IPS-18a (cell line): Measurements from ENCODE around the gene DLL1.

ENCODE experiments used
- H3K27ac ChIP-seq: one replicate; pipeline ENCODE4 v1.5.1; 2013; ENCODE audit warnings: low read length
- H3K27me3 ChIP-seq: one replicate; pipeline ENCODE4 v1.6.1; 2013; ENCODE audit warnings: mild to moderate bottlenecking, low read length; ENCODE audit not compliant: control insufficient read depth, insufficient read depth
- H3K36me3 ChIP-seq: one replicate; pipeline ENCODE4 v1.6.1; 2013; ENCODE audit warnings: low read depth, low read length; ENCODE audit not compliant: control insufficient read depth
- H3K4me1 ChIP-seq: one replicate; pipeline ENCODE4 v1.6.1; 2013; ENCODE audit warnings: low read depth, low read length; ENCODE audit not compliant: control insufficient read depth
- H3K4me3 ChIP-seq: one replicate; pipeline ENCODE4 v1.5.1; 2013; ENCODE audit warnings: low read length
- H3K9ac ChIP-seq: one replicate; pipeline ENCODE4 v1.6.1; 2013; ENCODE audit warnings: mild to moderate bottlenecking, low read length, moderate library complexity
- H3K9me3 ChIP-seq: one replicate; pipeline ENCODE4 v1.6.1; 2013; ENCODE audit warnings: low read depth, low read length; ENCODE audit not compliant: control insufficient read depth

The DLL1 gene

GRCh38 chr6:170294298-170294730, 3.4 kb upstream of the DLL1 start:
- H3K27ac ChIP-seq, result no peak overlapping the region
- peaks cover 77% of the 10 kb centered on the region for H3K27me3 ChIP-seq
- H3K9ac ChIP-seq, result no peak overlapping the region
- H3K4me3 ChIP-seq, result peak overlapping the region; percentile 67
- H3K4me1 ChIP-seq, result peaks cover 51% of the 10 kb centered on the region
- no peaks in the 10 kb centered on the region for H3K9me3 ChIP-seq
- no peaks in the 10 kb centered on the region for H3K36me3 ChIP-seq

GRCh38 chr6:170293341-170294231, 2.7 kb upstream of the DLL1 start:
- Histone ChIP-seq H3K27me3 (peaks cover 77% of the 10 kb centered on the region), H3K27ac (no peak overlapping the region), H3K9ac (no peak overlapping the region), H3K4me3 (peak overlapping the region; percentile 67), H3K4me1 (peaks cover 48% of the 10 kb centered on the region), H3K36me3 (no peaks in the 10 kb centered on the region), H3K9me3 (no peaks in the 10 kb centered on the region)

GRCh38 chr6:170292407-170293158, 1.7 kb upstream of the DLL1 start:
- Histone ChIP-seq H3K4me3 (peak overlapping the region; percentile 67), H3K36me3 (no peaks in the 10 kb centered on the region), H3K27ac (no peak overlapping the region), H3K9ac (no peak overlapping the region), H3K4me1 (peaks cover 41% of the 10 kb centered on the region), H3K27me3 (peaks cover 82% of the 10 kb centered on the region), H3K9me3 (no peaks in the 10 kb centered on the region)

DNA sequence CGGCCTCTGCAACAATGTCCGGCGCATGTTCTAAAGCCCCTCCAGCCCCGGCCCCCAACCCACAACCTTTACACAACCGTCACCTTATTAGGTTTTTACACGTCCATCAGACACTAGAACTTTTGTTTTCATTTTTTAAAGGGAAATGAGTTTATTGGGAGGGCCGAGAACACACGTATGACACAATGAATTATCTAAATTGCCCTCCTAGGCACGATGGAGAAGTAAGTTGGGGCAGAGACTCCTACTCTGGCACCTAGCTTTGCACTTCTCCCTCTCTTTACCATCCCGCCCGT, 1.2 kb upstream of the DLL1 start:
- H3K4me3 ChIP-seq, result peak overlapping the region; percentile 67
- H3K9ac ChIP-seq, result no peak overlapping the region
- no peak overlapping the region for H3K27ac ChIP-seq

DNA sequence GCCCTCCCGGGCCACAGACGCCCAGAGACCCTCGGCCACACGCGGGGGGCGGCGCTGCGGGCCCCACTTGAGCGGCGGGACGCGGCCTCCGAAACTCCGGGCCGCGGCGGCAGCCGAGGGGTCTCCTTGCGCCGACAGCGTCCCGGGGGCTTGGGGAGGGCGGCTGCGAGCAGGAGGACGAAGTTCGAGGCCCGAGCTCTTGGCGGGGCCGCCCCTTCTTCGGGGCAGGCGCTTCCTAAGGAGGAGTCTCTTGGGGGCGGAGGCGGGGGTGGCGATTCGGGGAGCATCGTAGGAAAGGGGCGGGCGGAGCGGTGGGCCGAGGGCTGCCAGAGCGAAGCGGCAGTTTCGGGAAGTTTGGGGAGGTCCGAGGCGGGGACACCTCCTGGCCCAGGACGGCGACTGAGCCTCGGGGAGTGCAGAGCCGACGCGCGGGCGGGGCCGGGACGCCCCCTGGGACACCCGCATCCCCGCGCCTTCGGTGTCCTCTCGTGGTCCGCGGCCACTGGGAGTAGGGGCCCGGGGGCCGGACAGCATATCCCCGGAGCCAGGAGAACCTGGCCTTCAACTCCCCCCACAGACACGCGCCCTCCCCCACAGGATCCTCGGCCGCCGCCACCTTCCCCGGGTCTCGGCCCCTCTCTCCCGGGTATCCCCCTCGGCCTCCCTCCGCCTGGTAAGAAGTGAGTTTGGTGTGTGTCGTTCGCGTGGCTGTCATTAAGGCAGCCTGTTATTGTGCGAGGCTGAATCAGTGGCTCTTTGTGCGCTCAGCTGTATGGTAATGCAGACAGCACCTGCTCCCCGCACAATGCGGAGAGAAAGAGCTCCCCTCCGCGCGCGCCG, 613 bp upstream of the DLL1 start:
- no peak overlapping the region for H3K9ac ChIP-seq
- H3K4me3 ChIP-seq, result peak overlapping the region; percentile 67
- H3K36me3 ChIP-seq, result no peaks in the 10 kb centered on the region
- H3K27me3 ChIP-seq, result peaks cover 84% of the 10 kb centered on the region
- peaks cover 44% of the 10 kb centered on the region for H3K4me1 ChIP-seq
- no peak overlapping the region for H3K27ac ChIP-seq
- no peaks in the 10 kb centered on the region for H3K9me3 ChIP-seq

More for the DNA sequence above, 1.2 kb upstream of the DLL1 start:
- Histone ChIP-seq H3K27me3 (peaks cover 82% of the 10 kb centered on the region), H3K9me3 (no peaks in the 10 kb centered on the region), H3K4me1 (peaks cover 40% of the 10 kb centered on the region), H3K36me3 (no peaks in the 10 kb centered on the region)

DNA sequence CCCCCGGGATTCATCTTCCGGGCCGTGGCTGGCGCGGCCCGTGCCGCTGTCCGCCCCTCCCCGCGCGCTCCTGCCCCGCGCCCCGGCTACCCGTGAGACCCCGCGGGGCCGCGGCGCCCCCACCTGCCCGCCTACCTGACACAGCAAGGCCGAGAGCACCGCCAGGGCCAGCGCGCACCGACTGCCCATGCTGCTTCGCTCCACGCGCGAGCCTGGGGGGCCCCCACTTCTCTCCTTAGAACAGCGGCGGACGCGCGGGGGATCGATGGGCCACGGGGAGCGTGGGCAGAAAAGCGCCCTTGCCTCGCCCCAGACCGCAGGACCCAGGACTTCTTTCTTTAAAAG, 955 bp downstream of the DLL1 start:
- Histone ChIP-seq H3K36me3 (no peaks in the 10 kb centered on the region), H3K9ac (no peak overlapping the region), H3K27me3 (peaks cover 91% of the 10 kb centered on the region), H3K9me3 (no peaks in the 10 kb centered on the region), H3K4me3 (peak overlapping the region; percentile 63), H3K4me1 (peaks cover 48% of the 10 kb centered on the region), H3K27ac (no peak overlapping the region)

GRCh38 chr6:170289180-170289931, 1.5 kb downstream of the DLL1 start:
- Histone ChIP-seq H3K9me3 (no peaks in the 10 kb centered on the region), H3K9ac (no peak overlapping the region), H3K4me3 (peak overlapping the region; percentile 63), H3K4me1 (peaks cover 42% of the 10 kb centered on the region), H3K27me3 (peaks cover 85% of the 10 kb centered on the region), H3K27ac (no peak overlapping the region), H3K36me3 (no peaks in the 10 kb centered on the region)

- no peaks in the 10 kb centered on the region for H3K36me3 ChIP-seq
- H3K27me3 ChIP-seq, result peaks cover 80% of the 10 kb centered on the region
- no peaks in the 10 kb centered on the region for H3K9me3 ChIP-seq
- H3K4me3 ChIP-seq, result peak overlapping the region; percentile 63
- peaks cover 37% of the 10 kb centered on the region for H3K4me1 ChIP-seq
- no peak overlapping the region for H3K9ac ChIP-seq
- H3K27ac ChIP-seq, result no peak overlapping the region
These were observed 2.1 kb downstream of the DLL1 start for GRCh38 chr6:170288852-170289179.

- Histone ChIP-seq H3K9ac (no peak overlapping the region), H3K27me3 (peaks cover 73% of the 10 kb centered on the region), H3K9me3 (no peaks in the 10 kb centered on the region), H3K4me1 (peaks cover 31% of the 10 kb centered on the region), H3K4me3 (peak overlapping the region; percentile 63), H3K36me3 (no peaks in the 10 kb centered on the region), H3K27ac (no peak overlapping the region)
These were observed 2.7 kb downstream of the DLL1 start for GRCh38 chr6:170288091-170288631.

DNA sequence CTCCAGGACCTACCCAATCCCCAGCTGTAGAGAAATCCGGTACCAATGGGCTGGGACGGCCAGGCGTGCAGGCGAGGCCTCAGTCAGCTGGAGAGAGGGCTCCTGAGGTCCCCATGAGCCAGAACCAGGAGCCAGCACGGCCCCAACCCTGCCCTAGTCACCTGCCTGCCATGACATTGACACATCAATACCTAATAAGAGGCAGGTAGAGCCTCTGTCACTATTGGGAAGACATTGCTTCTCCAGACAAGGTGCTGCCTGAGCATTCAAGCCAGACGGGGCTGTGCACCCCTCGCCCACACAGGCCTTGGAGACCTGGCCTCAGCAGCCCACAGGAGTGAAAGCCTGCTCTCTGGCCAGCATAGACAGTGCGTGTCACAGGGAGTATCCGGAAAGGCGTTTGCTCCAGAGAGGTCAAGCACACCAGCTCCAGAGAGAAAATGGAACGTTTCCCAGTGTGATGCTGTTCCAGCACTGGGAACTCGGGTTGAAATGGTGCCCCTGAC, 3.5 kb downstream of the DLL1 start:
- H3K36me3 ChIP-seq, result peaks cover 2% of the 10 kb centered on the region
- H3K9me3 ChIP-seq, result no peaks in the 10 kb centered on the region
- no peak overlapping the region for H3K4me3 ChIP-seq
- no peak overlapping the region for H3K9ac ChIP-seq
- H3K4me1 ChIP-seq, result peaks cover 23% of the 10 kb centered on the region
- peaks cover 66% of the 10 kb centered on the region for H3K27me3 ChIP-seq
- no peak overlapping the region for H3K27ac ChIP-seq
